ENCODE results near the gene MGLL. TPM values are rescaled to one million over a fixed set of nuclear protein-coding genes. Genes with fewer than 3 reads are reported as not detected.

The MGLL gene
- total and polyA plus RNA-seq, 4 donors: 67.0 to 182 (median 78.2) TPM

- peaks cover 0 to 4% (median 0%) of the 10 kb centered on the region in 3 donors for H3K27me3 ChIP-seq (ENCODE audit: control insufficient read depth in 3 of 3, insufficient read depth in 3 of 3, low read length in 2 of 3)
- H3K4me3 ChIP-seq: no peak overlapping the region
- peaks cover 0 to 37% (median 21%) of the 10 kb centered on the region in 5 donors for H3K4me1 ChIP-seq (ENCODE audit: control insufficient read depth in 5 of 5, insufficient read depth in 5 of 5, low read length in 5 of 5)
- no peaks in the 10 kb centered on the region for H3K36me3 ChIP-seq (ENCODE audit: control insufficient read depth in 4 of 4, insufficient read depth in 4 of 4, low read length in 4 of 4)
- no peak overlapping the region for H3K27ac ChIP-seq (ENCODE audit: low read depth in 1 of 2, low read length in 1 of 2)
- TF ChIP-seq CTCF (IDR thresholded peaks at IDR 0.05; ENCODE audit: control extremely low read depth, extremely low read depth): no peak
- H3K9ac ChIP-seq (ENCODE audit: insufficient read depth in 1 of 2, low read length in 2 of 2): no peak overlapping the region
- H3K9me3 ChIP-seq (ENCODE audit: control insufficient read depth in 4 of 4, insufficient read depth in 3 of 4, low read length in 3 of 4): peaks cover 0 to 4% (median 0%) of the 10 kb centered on the region in 4 donors
- ATAC-seq (ENCODE audit: insufficient read depth, low FRiP score) (no peak), DNase-seq (no peak)
- WGBS, 2 donors: 82 to 93% methylated on average over 14 of the region's 14 CpGs
Observed at GRCh38 chr3:127824151-127824825, 2.0 kb upstream of the MGLL start.

GRCh38 chr3:127823426-127823857, 1.1 kb upstream of the MGLL start:
- Histone ChIP-seq H3K4me1 (ENCODE audit: control insufficient read depth in 5 of 5, insufficient read depth in 5 of 5, low read length in 5 of 5) (peaks cover 0 to 37% (median 21%) of the 10 kb centered on the region in 5 donors), H3K9ac (ENCODE audit: insufficient read depth in 1 of 2, low read length in 2 of 2) (peak overlapping the region in 1 of 2 donors; percentile 61), H3K27ac (ENCODE audit: low read depth in 1 of 2, low read length in 1 of 2) (peak overlapping the region in 1 of 2 donors; percentile 71), H3K9me3 (ENCODE audit: control insufficient read depth in 4 of 4, insufficient read depth in 3 of 4, low read length in 3 of 4) (peaks cover 0 to 3% (median 0%) of the 10 kb centered on the region in 4 donors), H3K4me3 (peak overlapping the region; percentile 38), H3K36me3 (ENCODE audit: control insufficient read depth in 4 of 4, insufficient read depth in 4 of 4, low read length in 4 of 4) (peaks cover 0 to 2% (median 0%) of the 10 kb centered on the region in 4 donors), H3K27me3 (ENCODE audit: control insufficient read depth in 3 of 3, insufficient read depth in 3 of 3, low read length in 2 of 3) (peaks cover 0 to 4% (median 0%) of the 10 kb centered on the region in 3 donors)
- no peak for TF ChIP-seq CTCF (IDR thresholded peaks at IDR 0.05; ENCODE audit: control extremely low read depth, extremely low read depth)
- DNase-seq (no peak), ATAC-seq (ENCODE audit: insufficient read depth, low FRiP score) (no peak)
- 16 to 18% methylated on average over 14 of the region's 14 CpGs for WGBS, 2 donors

- H3K9me3 ChIP-seq (ENCODE audit: control insufficient read depth in 4 of 4, insufficient read depth in 3 of 4, low read length in 3 of 4): no peaks in the 10 kb centered on the region
- DNase-seq (peak in 1 of 3 donors; percentile 64), ATAC-seq (ENCODE audit: insufficient read depth, low FRiP score) (peak; percentile 46)
- H3K36me3 ChIP-seq (ENCODE audit: control insufficient read depth in 4 of 4, insufficient read depth in 4 of 4, low read length in 4 of 4): peaks cover 0 to 2% (median 0%) of the 10 kb centered on the region in 4 donors
- TF ChIP-seq CTCF (IDR thresholded peaks at IDR 0.05; ENCODE audit: control extremely low read depth, extremely low read depth): no peak
- peak overlapping the region; percentile 71 for H3K4me3 ChIP-seq
- H3K4me1 ChIP-seq (ENCODE audit: control insufficient read depth in 5 of 5, insufficient read depth in 5 of 5, low read length in 5 of 5): peaks cover 0 to 37% (median 21%) of the 10 kb centered on the region in 5 donors
- peak overlapping the region; percentile 85 to 96 for H3K27ac ChIP-seq (ENCODE audit: low read depth in 1 of 2, low read length in 1 of 2)
- peaks cover 0 to 4% (median 0%) of the 10 kb centered on the region in 3 donors for H3K27me3 ChIP-seq (ENCODE audit: control insufficient read depth in 3 of 3, insufficient read depth in 3 of 3, low read length in 2 of 3)
- H3K9ac ChIP-seq (ENCODE audit: insufficient read depth in 1 of 2, low read length in 2 of 2): peak overlapping the region in 1 of 2 donors; percentile 61
- WGBS, 2 donors: 0 to 1% methylated on average over 45 to 99 of the region's 99 CpGs
Observed at GRCh38 chr3:127822682-127823425, 539 bp upstream of the MGLL start.

Measured in lung (tissue), 12 donors.